Motor neuron (in vitro differentiated cells): ENCODE data around the gene PELI2. TPM values are rescaled to one million over a fixed set of nuclear protein-coding genes. Genes with fewer than 3 reads are reported as not detected.

Experiments used
- ATAC-seq, 8 experiments: fragments of 200-7000 bp; cut with Tn5 transposase; replicated peaks in 6 of 8; 2 replicates each; pipeline ENCODE4 v1.8.0; 2021; ENCODE audit warnings: mild to moderate bottlenecking in 8 of 8, moderate library complexity in 8 of 8
- H3K27ac ChIP-seq, 2 donors: fragments of 250-450 bp; sonication (Bioruptor Pico); 2 replicates each; pipeline ENCODE4 v1.9.0; 2021; ENCODE audit warnings: antibody characterized with exemption in 2 of 2, mild to moderate bottlenecking in 2 of 2, moderate library complexity in 1 of 2
- H3K4me1 ChIP-seq, 2 donors: fragments of 250-450 bp; sonication (Bioruptor Pico); replicated peaks in 1 of 2; 2 replicates each; pipeline ENCODE4 v1.6.1; 2021; ENCODE audit warnings: antibody characterized with exemption in 2 of 2, mild to moderate bottlenecking in 2 of 2, moderate library complexity in 1 of 2
- H3K4me3 ChIP-seq, 5 donors: fragments of 250-450 bp; sonication (Bioruptor Pico); 2 replicates each; pipeline ENCODE4 v1.9.0; 2021; ENCODE audit warnings: antibody characterized with exemption in 5 of 5, mild to moderate bottlenecking in 5 of 5, moderate library complexity in 4 of 5
- WGBS, 10 experiments: fragments of 450-650 bp; shearing (Covaris generic); methylation state at CpG; one replicate each; pipeline ENCODE4 v1.0.0; 2022; 5-methylcytosine and 5-hydroxymethylcytosine counted together
- in situ Hi-C, 9 experiments: fragments of 400-800 bp; cut with MboI; loops; one replicate each; pipeline ENCODE4 v1.15.0; 2021; ENCODE audit warnings: low sequenced_read_pairs in 9 of 9, low pct_unique_long_range_greater_than_20kb in 2 of 9; ENCODE audit not compliant: unreplicated experiment in 9 of 9
- total RNA-seq, 8 experiments: library from RNA; unstranded; fragments of 300-600 nt; gene quantifications; 2 replicates each; pipeline versions ENCODE4 v1.2.3 to v1.2.4, GENCODE V29; 2022

PELI2 gene
- total RNA-seq, 8 experiments from 2014 or later: 3.7 to 18.4 (median 8.9) TPM

DNA sequence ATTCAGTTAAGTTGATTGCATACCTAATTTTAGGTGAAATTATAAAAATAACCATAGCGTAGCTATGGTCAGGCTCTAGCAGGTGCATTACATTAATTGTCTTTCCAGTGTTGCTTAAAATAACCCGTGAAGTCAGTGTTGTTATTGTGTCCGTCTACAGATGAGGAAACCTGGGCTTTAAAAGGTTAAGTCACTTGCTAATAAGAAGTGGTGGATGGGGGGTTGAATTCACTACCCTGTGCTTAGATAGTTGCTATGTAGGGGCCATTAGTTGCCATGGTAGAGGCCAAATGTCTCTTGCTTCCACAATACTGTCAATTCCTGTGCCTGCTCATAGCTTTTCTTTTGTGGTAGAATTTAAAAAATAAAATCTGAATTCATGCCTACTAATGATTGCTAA, 174.8 kb downstream of the PELI2 start:
- H3K27ac ChIP-seq: no peak overlapping the region
- in situ Hi-C loops: no loop called here
- WGBS, 10 experiments: 52 to 100% (median 76%) methylated on average over 1 to 3 of the region's 3 CpGs; no CpG with 5 or more reads in 4 of the 10 experiments

DNA sequence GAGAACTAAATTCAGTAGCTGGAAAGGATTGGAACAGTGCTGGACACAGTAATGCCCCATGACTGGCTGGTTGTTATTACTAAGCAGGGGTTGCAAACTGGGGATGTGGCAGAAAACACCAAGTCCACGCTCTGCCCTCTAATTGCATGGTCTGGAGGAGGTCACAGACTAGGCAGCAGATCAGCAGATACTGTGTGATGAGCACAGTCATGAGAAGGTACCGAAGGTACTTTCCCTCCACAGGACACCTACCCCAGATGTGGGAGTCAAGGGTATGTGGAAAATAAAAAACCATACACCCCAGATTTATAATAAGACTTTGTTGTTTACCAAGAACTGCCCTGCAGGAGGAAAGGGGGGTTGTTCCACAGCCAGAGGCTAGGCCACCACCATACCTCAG, 175.3 kb downstream of the PELI2 start:
- Histone ChIP-seq H3K4me1 (peaks cover 4 to 13% of the 10 kb centered on the region in 2 donors), H3K4me3 (no peak overlapping the region), H3K27ac (no peak overlapping the region)
- WGBS, 10 experiments: 67 to 100% (median 80%) methylated on average over 1 to 2 of the region's 2 CpGs; no CpG with 5 or more reads in 4 of the 10 experiments
- in situ Hi-C loops: no loop called here
- ATAC-seq: peak in 3 of 8 experiments; percentile 19 to 53 (median 24)

More for the DNA sequence above, 174.8 kb downstream of the PELI2 start:
- peak in 3 of 8 experiments; percentile 47 to 85 (median 58) for ATAC-seq
- Histone ChIP-seq H3K4me1 (peaks cover 4 to 13% of the 10 kb centered on the region in 2 donors), H3K4me3 (no peak overlapping the region)

DNA sequence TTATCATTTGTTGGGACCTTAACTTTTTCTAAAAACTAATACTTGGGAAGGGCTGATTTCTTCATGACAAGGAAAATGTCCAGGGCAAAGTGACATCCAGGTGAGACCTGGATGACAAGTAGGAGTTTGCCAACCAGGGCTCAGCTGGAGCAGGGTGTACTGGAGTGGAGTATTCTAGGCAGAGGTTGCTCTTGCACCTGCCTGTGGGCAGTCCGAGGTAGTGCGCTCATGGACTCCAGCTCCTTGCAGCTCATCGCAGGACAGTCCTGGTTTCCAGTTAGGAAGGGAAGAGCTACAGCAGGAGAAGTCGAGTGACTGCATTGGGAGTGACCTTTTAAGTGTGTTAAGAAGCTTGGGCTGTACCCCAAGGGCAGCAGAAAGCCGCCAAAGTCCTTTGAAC, 175.9 kb downstream of the PELI2 start:
- no peak overlapping the region for H3K27ac ChIP-seq
- peaks cover 4 to 13% of the 10 kb centered on the region in 2 donors for H3K4me1 ChIP-seq
- in situ Hi-C loops: no loop called here
- 71 to 100% (median 88%) methylated on average over 1 to 5 of the region's 5 CpGs; no CpG with 5 or more reads in 4 of the 10 experiments for WGBS, 10 experiments
- no peak overlapping the region for H3K4me3 ChIP-seq
- peak in 3 of 8 experiments; percentile 32 to 59 (median 52) for ATAC-seq

DNA sequence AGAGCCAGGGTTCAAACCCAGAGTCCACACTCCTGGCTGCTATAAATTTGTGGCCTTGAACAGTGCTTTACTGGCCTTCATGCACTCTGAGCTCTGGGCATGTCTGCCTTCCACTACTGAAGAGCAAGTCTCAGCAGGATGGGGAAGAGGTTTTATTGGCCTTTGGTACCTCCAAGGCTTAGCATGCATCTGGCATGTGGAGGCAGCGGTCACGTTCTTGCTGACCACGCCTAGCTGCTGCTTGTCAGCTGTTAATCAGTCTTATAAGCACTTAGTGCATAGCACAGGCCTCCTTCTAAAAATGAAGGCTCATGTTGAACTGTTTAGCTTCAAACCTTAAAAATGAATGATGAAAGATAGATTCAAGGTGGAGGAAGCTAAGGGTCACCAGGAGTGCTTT, 177.5 kb downstream of the PELI2 start:
- no peak overlapping the region for H3K27ac ChIP-seq
- 30 to 100% (median 80%) methylated on average over 1 to 3 of the region's 3 CpGs; no CpG with 5 or more reads in 5 of the 10 experiments for WGBS, 10 experiments
- H3K4me3 ChIP-seq: no peak overlapping the region
- H3K4me1 ChIP-seq: peaks cover 4 to 13% of the 10 kb centered on the region in 2 donors
- peak in 3 of 8 experiments; percentile 22 to 92 (median 88) for ATAC-seq
- in situ Hi-C loops: no loop called here

DNA sequence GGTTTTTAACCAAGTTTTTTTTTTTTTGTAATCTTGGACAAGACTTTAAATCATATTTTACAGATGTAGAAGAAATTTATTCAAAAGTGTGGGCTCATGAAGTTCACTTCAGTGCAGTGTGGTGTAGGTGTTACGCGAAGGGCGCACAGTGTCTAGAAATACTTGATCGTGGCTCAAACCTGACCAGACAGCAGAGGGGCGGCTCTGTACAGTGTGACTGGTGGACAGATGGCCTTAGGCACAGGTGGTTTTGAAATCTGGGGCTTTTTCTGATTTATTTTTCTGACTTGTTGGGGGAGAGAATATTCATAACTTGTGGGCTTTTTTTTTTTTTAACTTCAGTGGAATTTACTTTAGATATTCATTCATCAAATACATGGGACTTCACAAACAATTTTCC, 179.2 kb downstream of the PELI2 start:
- Histone ChIP-seq H3K4me3 (no peak overlapping the region), H3K4me1 (peaks cover 4 to 10% of the 10 kb centered on the region in 2 donors), H3K27ac (no peak overlapping the region)
- in situ Hi-C loops: no loop called here
- no peak for ATAC-seq
- WGBS, 10 experiments: 91 to 100% (median 98%) methylated on average over 1 to 5 of the region's 5 CpGs; no CpG with 5 or more reads in 2 of the 10 experiments

DNA sequence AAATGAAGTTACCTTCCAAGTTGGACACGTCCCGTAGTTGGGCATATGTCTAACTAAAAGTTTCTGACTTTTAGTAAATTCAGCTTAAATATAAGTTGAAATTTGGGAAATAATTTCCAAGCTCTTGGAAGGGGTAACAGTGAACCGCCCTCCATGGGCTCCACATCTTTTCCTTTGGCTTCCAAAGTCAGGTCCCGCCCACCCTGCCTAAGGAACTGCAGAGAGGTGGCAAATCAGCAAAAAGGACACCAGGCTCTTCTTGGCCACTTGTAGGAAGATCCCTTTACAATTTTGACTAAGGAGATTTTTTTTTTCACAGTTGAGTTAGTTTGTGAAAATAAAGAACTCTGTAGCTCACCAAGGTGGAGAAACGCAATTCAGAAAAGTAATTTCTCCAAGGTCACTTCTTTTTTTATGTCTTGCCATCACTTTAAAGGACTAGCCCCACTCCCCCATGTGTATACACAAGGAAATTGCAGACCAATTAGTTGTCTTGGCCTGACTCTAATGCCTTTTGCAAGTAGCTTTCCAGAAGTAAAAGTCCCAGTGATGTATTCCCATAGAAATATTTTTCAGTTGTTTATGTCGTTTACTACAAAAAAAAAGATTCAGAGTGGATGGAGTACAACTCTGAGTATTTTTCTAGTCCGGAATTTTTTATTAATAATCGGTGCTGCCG, 181.2 kb downstream of the PELI2 start:
- in situ Hi-C loops: no loop called here
- no peaks in the 10 kb centered on the region for H3K4me1 ChIP-seq
- no peak for ATAC-seq
- no peak overlapping the region for H3K27ac ChIP-seq
- H3K4me3 ChIP-seq: no peak overlapping the region
- 77 to 100% (median 90%) methylated on average over 2 to 8 of the region's 9 CpGs for WGBS, 10 experiments

DNA sequence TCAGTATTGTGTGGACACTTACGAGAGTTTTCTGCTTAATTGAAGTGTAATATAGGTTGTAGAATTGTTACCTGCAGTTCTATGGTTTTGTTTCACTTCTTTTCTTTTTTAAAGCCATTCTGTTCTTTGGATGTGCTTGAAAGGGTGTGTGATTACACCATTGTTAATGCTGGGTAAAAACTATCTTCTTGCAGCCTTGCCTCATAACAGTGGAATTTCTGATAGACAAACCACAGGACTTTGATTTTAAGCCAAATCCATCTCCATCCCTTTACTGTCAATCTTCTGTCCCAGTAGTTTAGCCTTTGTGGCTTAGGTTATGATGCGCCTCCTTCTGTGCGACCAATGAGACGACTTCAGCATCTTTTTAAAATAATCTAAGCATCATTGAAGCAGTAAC, 182.3 kb downstream of the PELI2 start:
- no peaks in the 10 kb centered on the region for H3K4me1 ChIP-seq
- H3K27ac ChIP-seq: no peak overlapping the region
- ATAC-seq: no peak
- 80 to 100% (median 98%) methylated on average over 2 to 4 of the region's 4 CpGs; no CpG with 5 or more reads in 1 of the 10 experiments for WGBS, 10 experiments
- H3K4me3 ChIP-seq: no peak overlapping the region
- in situ Hi-C loops: no loop called here

DNA sequence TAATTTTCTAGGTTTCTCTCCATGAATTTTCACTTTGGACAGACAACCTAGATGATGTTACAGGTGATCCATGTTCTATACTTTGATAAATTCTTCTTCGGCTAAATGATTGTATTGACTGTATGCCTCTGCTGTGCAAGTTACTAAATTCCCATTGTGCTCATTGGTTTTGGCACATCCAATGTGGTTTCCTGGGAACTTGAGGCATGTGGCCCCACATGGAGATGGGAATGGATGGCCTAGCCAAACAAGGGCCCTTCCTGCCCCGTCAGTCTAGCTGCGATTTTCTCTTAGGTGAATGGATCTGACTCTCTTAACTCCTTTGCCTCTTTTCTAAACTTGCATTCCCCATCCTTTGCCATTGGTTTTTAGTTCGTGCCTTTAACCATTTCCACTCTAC, 186.2 kb downstream of the PELI2 start:
- H3K4me3 ChIP-seq: no peak overlapping the region
- no peak for ATAC-seq
- no peak overlapping the region for H3K27ac ChIP-seq
- WGBS, 10 experiments: 60 to 100% (median 86%) methylated on average over 1 to 4 of the region's 4 CpGs
- in situ Hi-C loops: no loop called here
- no peaks in the 10 kb centered on the region for H3K4me1 ChIP-seq

DNA sequence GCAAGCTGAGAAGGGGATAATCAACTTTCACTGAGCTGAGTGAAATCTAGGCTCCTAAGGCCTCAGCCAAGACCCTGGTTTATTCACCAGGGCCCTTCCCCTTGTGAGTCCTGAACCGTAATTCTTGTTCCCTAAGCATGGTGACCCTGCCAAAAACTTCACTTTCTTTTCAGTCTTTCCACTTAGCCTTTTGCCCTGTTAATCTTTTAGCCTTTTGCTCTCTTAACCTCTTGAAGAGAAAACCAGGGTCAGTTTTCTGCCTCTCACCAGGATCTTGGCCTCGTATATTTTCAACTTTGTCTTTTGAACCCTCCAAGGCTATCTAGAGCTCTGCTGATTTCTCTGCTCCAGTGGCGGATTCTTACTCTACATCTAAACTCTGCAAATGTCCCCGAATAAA, 191.0 kb downstream of the PELI2 start:
- ATAC-seq: no peak
- H3K27ac ChIP-seq: no peak overlapping the region

DNA sequence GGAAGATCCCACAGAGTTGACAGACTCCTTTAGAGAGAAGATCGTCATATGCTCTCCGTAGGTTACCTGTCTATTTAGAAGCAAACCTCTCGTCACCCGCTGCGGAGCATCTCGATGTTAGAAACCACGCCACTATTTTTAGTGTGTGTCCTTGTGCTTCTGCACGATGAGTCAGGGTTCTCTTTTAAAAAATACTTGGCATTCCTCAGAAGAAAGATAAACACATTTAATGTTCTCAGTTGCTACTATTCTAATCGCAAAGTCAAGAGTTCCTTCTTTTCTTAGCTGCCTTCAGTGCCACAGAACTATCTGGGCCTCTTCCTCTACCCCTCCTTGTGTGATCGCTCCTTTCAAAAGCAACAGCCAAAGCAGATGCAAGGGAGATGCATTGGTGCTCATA, 192.4 kb downstream of the PELI2 start:
- H3K4me1 ChIP-seq: no peaks in the 10 kb centered on the region
- H3K4me3 ChIP-seq: no peak overlapping the region
- in situ Hi-C loops: no loop called here
- no peak for ATAC-seq
- 67 to 97% (median 94%) methylated on average over 3 to 10 of the region's 10 CpGs; no CpG with 5 or more reads in 1 of the 10 experiments for WGBS, 10 experiments
- no peak overlapping the region for H3K27ac ChIP-seq

More for the DNA sequence above, 191.0 kb downstream of the PELI2 start:
- WGBS, 10 experiments: 57 to 96% (median 77%) methylated on average over 2 to 4 of the region's 4 CpGs
- H3K4me3 ChIP-seq: no peak overlapping the region
- in situ Hi-C loops: no loop called here
- no peaks in the 10 kb centered on the region for H3K4me1 ChIP-seq

DNA sequence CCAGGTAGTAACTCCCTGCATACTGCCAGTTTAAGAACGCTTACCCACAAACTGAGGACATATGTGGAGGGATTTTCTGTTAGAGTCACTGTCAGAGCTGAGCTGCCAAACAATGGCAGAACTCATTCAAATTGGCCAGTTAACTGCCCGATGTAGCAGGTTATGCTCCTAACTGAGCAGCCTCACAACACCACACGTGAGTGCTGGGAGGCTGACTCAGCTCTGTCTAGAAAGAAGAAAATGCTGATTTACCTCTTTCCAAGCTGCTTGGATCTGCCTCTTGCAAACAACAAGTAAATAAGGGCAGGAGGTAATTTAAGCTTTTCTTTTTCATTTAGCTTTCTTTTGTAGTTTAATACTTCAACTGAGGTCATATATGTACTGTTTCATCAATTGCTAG, 195.6 kb downstream of the PELI2 start:
- in situ Hi-C loops: no loop called here
- Histone ChIP-seq H3K4me1 (peaks cover 0 to 9% of the 10 kb centered on the region in 2 donors), H3K27ac (no peak overlapping the region), H3K4me3 (no peak overlapping the region)
- ATAC-seq: peak in 6 of 8 experiments; percentile 56 to 78 (median 64)
- WGBS, 10 experiments: 47 to 94% (median 60%) methylated on average over 1 to 3 of the region's 3 CpGs; no CpG with 5 or more reads in 3 of the 10 experiments

DNA sequence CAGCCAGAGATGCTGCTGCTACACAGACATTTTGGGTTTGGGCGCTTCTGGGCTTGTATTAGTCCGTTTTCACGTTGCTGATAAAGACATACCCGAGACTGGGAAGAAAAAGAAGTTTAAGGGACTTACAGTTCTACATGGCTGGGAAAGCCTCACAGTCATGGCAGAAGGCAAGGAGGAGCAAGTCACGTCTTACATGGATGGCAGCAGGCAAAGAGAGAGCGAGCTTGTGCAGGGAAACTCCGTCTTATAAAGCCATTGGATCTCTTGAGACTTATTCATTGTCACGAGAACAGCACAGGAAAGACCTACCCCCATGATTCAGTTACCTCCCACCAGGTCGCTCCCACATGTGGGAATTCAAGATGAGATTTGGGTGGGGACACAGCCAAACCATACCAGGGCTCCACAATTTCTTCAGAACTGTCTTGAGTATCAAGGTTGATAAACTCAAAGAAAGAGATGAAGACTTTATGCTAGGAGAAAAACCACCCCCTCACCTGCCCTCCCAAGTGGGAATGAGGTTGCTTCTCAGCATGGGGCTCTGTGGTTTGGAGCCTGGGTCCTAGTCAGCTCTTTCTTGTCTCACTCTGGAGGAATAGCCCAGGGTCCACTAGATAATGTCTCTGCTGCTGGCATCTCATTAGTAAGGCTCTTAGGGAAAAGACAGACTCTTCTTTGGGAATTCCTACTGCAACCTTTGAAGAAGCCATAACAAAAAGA, 200.3 kb downstream of the PELI2 start:
- no peak overlapping the region for H3K27ac ChIP-seq
- no peak for ATAC-seq
- no peak overlapping the region for H3K4me3 ChIP-seq
- in situ Hi-C loops: no loop called here
- H3K4me1 ChIP-seq: peaks cover 8 to 9% of the 10 kb centered on the region in 2 donors
- WGBS, 10 experiments: 72 to 100% (median 86%) methylated on average over 1 to 9 of the region's 9 CpGs; no CpG with 5 or more reads in 2 of the 10 experiments

DNA sequence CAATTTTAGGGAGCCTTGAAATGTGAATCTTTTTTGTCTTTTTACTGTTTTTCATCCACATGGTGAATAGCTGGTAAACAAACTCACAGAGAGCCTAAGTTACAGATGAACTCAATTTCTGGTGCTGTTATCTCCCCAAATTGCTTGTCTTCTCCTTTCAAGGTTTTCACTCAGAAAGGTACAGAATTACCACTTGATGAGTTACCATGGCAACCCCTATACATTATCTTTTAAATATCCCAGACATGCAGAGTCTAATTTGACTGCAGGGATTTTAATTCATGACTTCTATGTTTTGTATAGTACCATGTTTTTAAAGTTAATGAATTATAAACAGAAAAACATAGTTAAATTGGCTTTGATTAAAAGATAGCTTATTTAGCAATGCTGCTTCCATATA, 203.7 kb downstream of the PELI2 start:
- no peak for ATAC-seq
- in situ Hi-C loops: no loop called here
- Histone ChIP-seq H3K4me3 (no peak overlapping the region), H3K4me1 (peaks cover 0 to 11% of the 10 kb centered on the region in 2 donors), H3K27ac (no peak overlapping the region)
